GM23248 (cell line): ENCODE data around the gene GPR4. TPM values are rescaled to one million over a fixed set of nuclear protein-coding genes. Genes with fewer than 3 reads are reported as not detected.
"Not testable (repeated sequence)": the region's sequence is repeated elsewhere in the genome, so short reads cannot be mapped to it uniquely, and the experiment has no call there.

Source experiments
- DNase-seq: peaks from one replicate; pipeline ENCODE4 v3.0.0-alpha.2; 2015
- H2AFZ ChIP-seq: fragments of 200-600 bp; sonication (generic); 2 replicates; pipeline ENCODE4 v1.6.1; 2016; ENCODE audit warnings: antibody characterized with exemption
- H3F3A ChIP-seq: fragments of 200-600 bp; sonication (generic); 2 replicates; pipeline ENCODE4 v1.6.1; 2016; ENCODE audit warnings: mild to moderate bottlenecking, antibody characterized with exemption, mixed run types; ENCODE audit not compliant: insufficient read depth
- H3K27ac ChIP-seq: fragments of 200-600 bp; sonication (generic); 2 replicates; pipeline ENCODE4 v1.5.1; 2016; ENCODE audit warnings: mild to moderate bottlenecking
- H3K27me3 ChIP-seq: fragments of 200-600 bp; sonication (generic); replicated peaks from 2 replicates; pipeline ENCODE4 v1.6.1; 2016; ENCODE audit warnings: mild to moderate bottlenecking; ENCODE audit not compliant: insufficient read depth
- H3K36me3 ChIP-seq: fragments of 200-600 bp; sonication (generic); 2 replicates; pipeline ENCODE4 v1.6.1; 2016; ENCODE audit warnings: low read depth, mild to moderate bottlenecking
- H3K4me1 ChIP-seq: fragments of 200-600 bp; sonication (generic); 2 replicates; pipeline ENCODE4 v1.6.1; 2016; ENCODE audit warnings: mild to moderate bottlenecking; ENCODE audit not compliant: insufficient read depth
- H3K4me2 ChIP-seq: fragments of 200-600 bp; sonication (generic); one replicate; pipeline ENCODE4 v1.6.1; 2016; ENCODE audit warnings: mild to moderate bottlenecking; ENCODE audit not compliant: unreplicated experiment
- H3K4me3 ChIP-seq: fragments of 200-600 bp; sonication (generic); 2 replicates; pipeline ENCODE4 v1.5.1; 2016; ENCODE audit warnings: mild to moderate bottlenecking
- H3K79me2 ChIP-seq: fragments of 200-600 bp; sonication (generic); 2 replicates; pipeline ENCODE4 v1.6.1; 2016; ENCODE audit warnings: mild to moderate bottlenecking; ENCODE audit not compliant: insufficient read depth
- H3K9ac ChIP-seq: fragments of 200-600 bp; sonication (generic); 2 replicates; pipeline ENCODE4 v1.6.1; 2016; ENCODE audit warnings: mild to moderate bottlenecking
- H3K9me2 ChIP-seq: fragments of 200-600 bp; sonication (generic); 2 replicates; pipeline ENCODE4 v1.6.1; 2016; ENCODE audit warnings: mixed run types, mild to moderate bottlenecking, moderate library complexity; ENCODE audit not compliant: insufficient read depth
- H3K9me3 ChIP-seq: fragments of 200-600 bp; sonication (generic); one replicate; pipeline ENCODE4 v1.6.1; 2017; ENCODE audit warnings: low read depth
- H4K20me1 ChIP-seq: fragments of 200-600 bp; sonication (generic); 2 replicates; pipeline ENCODE4 v1.6.0; 2016; ENCODE audit not compliant: insufficient read depth
- EZH2 ChIP-seq: fragments of 200-600 bp; sonication (generic); IDR thresholded peaks from 2 replicates; pipeline ENCODE4 v1.6.1; 2018; ENCODE audit warnings: antibody characterized with exemption, mild to moderate bottlenecking; ENCODE audit not compliant: insufficient read depth, poor library complexity, severe bottlenecking
- EZH2phosphoT487 ChIP-seq: fragments of 200-600 bp; sonication (generic); IDR thresholded peaks from 2 replicates; pipeline ENCODE4 v1.6.1; 2018; ENCODE audit warnings: antibody characterized with exemption, moderate library complexity, mild to moderate bottlenecking, low read depth; ENCODE audit not compliant: insufficient read depth
- WGBS, 2 experiments: methylation state at CpG; one replicate each; pipeline ENCODE4 v1.1.6; 2015 to 2017; ENCODE audit warnings: low lambda C conversion rate in 2 of 2, low coverage in 1 of 2; ENCODE audit errors: missing lambda C conversion rate in 2 of 2; 5-methylcytosine and 5-hydroxymethylcytosine counted together
- in situ Hi-C: fragments of 300-500 bp; cut with MboI; formaldehyde crosslinking; loops from 2 replicates; pipeline ENCODE4 v1.15.0; 2020
- polyA plus RNA-seq: library from polyadenylated mRNA; unstranded; fragments of >200 nt; fragmentation: Nextera tagmentation; extraction: Ambion mirVana; gene quantifications from 2 replicates; pipeline ENCODE4 v1.2.1, GENCODE V29; 2016
- total RNA-seq: library from RNA; depleted of rRNA; stranded (reverse); fragments of >200 nt; shearing (Covaris generic); gene quantifications from 2 replicates; pipeline ENCODE4 v1.2.3, GENCODE V29; 2014

Gene GPR4
- total and polyA plus RNA-seq, 2 experiments from 2014 or later, result 0.32 to 1.6 TPM

- H3F3A ChIP-seq, result peaks cover 16% of the 10 kb centered on the region
- no peak overlapping the region for H3K4me3 ChIP-seq
- peak overlapping the region; percentile 53 for H3K27ac ChIP-seq
- peaks cover 12% of the 10 kb centered on the region for H3K4me1 ChIP-seq
- no peaks in the 10 kb centered on the region for H3K9me3 ChIP-seq
- H3K36me3 ChIP-seq, result 0 out of 2 replicates have a peak, but pooled peaks cover 22% of the 10 kb centered on the region
- in situ Hi-C loops, result no loop called here
- H3K79me2 ChIP-seq, result no peaks in the 10 kb centered on the region
- peak; percentile 94 for DNase-seq
- no peak overlapping the region for H3K4me2 ChIP-seq
- H3K9ac ChIP-seq, result no peak overlapping the region
- no peak overlapping the region for H2AFZ ChIP-seq
- no peaks in the 10 kb centered on the region for H3K27me3 ChIP-seq
- TF ChIP-seq EZH2 (no peak), EZH2phosphoT487 (no peak)
- no peaks in the 10 kb centered on the region for H3K9me2 ChIP-seq
- 39 to 44% methylated on average over 26 to 37 of the region's 37 CpGs for whole genome bisulfite sequencing, 2 experiments
- H4K20me1 ChIP-seq, result no peaks in the 10 kb centered on the region
These were observed 14.0 kb upstream of the GPR4 start for GRCh38 chr19:45615795-45616703.

- Histone ChIP-seq H3K4me1 (peaks cover 12% of the 10 kb centered on the region), H3F3A (peaks cover 16% of the 10 kb centered on the region), H3K27ac (peak overlapping the region; percentile 82), H3K36me3 (0 out of 2 replicates have a peak, but pooled peaks cover 20% of the 10 kb centered on the region)
- in situ Hi-C loops, H3K9ac ChIP-seq, H4K20me1 ChIP-seq, DNase-seq, H3K4me3 ChIP-seq, H2AFZ ChIP-seq, H3K79me2 ChIP-seq, H3K9me2 ChIP-seq, H3K9me3 ChIP-seq, H3K4me2 ChIP-seq, H3K27me3 ChIP-seq: not testable (repeated sequence)
- 88 to 89% methylated on average over 9 of the region's 9 CpGs for WGBS, 2 experiments
These were observed 13.0 kb upstream of the GPR4 start for GRCh38 chr19:45615056-45615455.

- H3K9me2 ChIP-seq, result no peaks in the 10 kb centered on the region
- peak overlapping the region; percentile 53 for H3K9ac ChIP-seq
- no peaks in the 10 kb centered on the region for H3K79me2 ChIP-seq
- in situ Hi-C loops, result no loop called here
- no peaks in the 10 kb centered on the region for H3K9me3 ChIP-seq
- H3K27me3 ChIP-seq, result no peaks in the 10 kb centered on the region
- H3K4me2 ChIP-seq, result peak overlapping the region; percentile 43
- H2AFZ ChIP-seq, result 0 out of 2 replicates have a peak overlapping the region, but pooled peaks have one; percentile 12
- H3K36me3 ChIP-seq, result 0 out of 2 replicates have a peak, but pooled peaks cover 11% of the 10 kb centered on the region
- whole genome bisulfite sequencing, 2 experiments, result 33 to 39% methylated on average over 10 of the region's 10 CpGs
- H3K4me3 ChIP-seq, result no peak overlapping the region
- no peak for TF ChIP-seq EZH2
- TF ChIP-seq EZH2phosphoT487, result no peak
- H3K4me1 ChIP-seq, result peaks cover 12% of the 10 kb centered on the region
- peak; percentile 97 for DNase-seq
- peaks cover 17% of the 10 kb centered on the region for H3F3A ChIP-seq
- no peaks in the 10 kb centered on the region for H4K20me1 ChIP-seq
- peak overlapping the region; percentile 82 for H3K27ac ChIP-seq
These were observed 12.1 kb upstream of the GPR4 start for GRCh38 chr19:45613926-45614725.

- no peak overlapping the region for H3K27ac ChIP-seq
- 0 out of 2 replicates have a peak, but pooled peaks cover 10% of the 10 kb centered on the region for H3K36me3 ChIP-seq
- H3K9me3 ChIP-seq, result no peaks in the 10 kb centered on the region
- no peaks in the 10 kb centered on the region for H3K27me3 ChIP-seq
- WGBS, 2 experiments, result 96% methylated on average over 6 of the region's 6 CpGs
- H3K4me2 ChIP-seq, result no peak overlapping the region
- no peak overlapping the region for H2AFZ ChIP-seq
- peaks cover 10% of the 10 kb centered on the region for H3F3A ChIP-seq
- H4K20me1 ChIP-seq, result no peaks in the 10 kb centered on the region
- no peaks in the 10 kb centered on the region for H3K9me2 ChIP-seq
- H3K79me2 ChIP-seq, result no peaks in the 10 kb centered on the region
- DNase-seq, result no peak
- no peak for TF ChIP-seq EZH2phosphoT487
- no peak for TF ChIP-seq EZH2
- H3K4me1 ChIP-seq, result peaks cover 3% of the 10 kb centered on the region
- no peak overlapping the region for H3K9ac ChIP-seq
- H3K4me3 ChIP-seq, result no peak overlapping the region
- in situ Hi-C loops, result no loop called here
These were observed 6.9 kb upstream of the GPR4 start for GRCh38 chr19:45608948-45609347.
